ENCODE results near the gene ACAP3. TPM values are rescaled to one million over a fixed set of nuclear protein-coding genes. Genes with fewer than 3 reads are reported as not detected.
"Not testable (repeated sequence)": the region's sequence is repeated elsewhere in the genome, so short reads cannot be mapped to it uniquely, and the experiment has no call there.

The ACAP3 gene
- total and polyA plus RNA-seq, 10 of the 15 experiments (the other 5 are each of a cell fraction or from before 2014, with no cell fraction given): 0.05 to 34.2 (median 7.1) TPM

DNA sequence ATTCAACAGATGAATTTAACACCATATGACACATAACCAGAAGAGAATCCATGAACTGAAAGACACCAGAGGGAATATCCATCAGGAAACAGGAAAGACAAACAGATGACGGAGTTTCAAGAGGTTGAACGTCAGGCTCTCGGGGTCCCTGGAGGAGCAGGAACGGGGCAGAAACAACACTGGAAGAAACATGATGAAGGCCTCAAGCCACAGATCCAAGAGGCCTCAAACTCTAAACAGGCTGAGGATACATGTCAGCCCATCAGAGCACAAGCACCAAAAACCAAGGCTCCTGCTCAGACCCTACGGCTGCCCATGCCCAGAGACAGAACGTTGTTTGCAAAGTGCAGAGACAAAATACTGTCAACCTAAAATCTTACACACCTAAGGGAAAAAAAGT lies 9.7 kb upstream of the ACAP3 start (continued):
- no peak for TF ChIP-seq IKZF2 (IDR thresholded peaks at IDR 0.05)
- no peak for TF ChIP-seq PAX5 (IDR thresholded peaks at IDR 0.05; ENCODE audit: borderline replicate concordance, low read depth, low read length)
- no peak for TF ChIP-seq STAT1 (conservative IDR thresholded peaks at IDR 0.05)
- TF ChIP-seq SUPT20H (IDR thresholded peaks at IDR 0.05; ENCODE audit: borderline replicate concordance, control insufficient read depth, low read depth, low read length): no peak
- TF ChIP-seq, protein P1, sequence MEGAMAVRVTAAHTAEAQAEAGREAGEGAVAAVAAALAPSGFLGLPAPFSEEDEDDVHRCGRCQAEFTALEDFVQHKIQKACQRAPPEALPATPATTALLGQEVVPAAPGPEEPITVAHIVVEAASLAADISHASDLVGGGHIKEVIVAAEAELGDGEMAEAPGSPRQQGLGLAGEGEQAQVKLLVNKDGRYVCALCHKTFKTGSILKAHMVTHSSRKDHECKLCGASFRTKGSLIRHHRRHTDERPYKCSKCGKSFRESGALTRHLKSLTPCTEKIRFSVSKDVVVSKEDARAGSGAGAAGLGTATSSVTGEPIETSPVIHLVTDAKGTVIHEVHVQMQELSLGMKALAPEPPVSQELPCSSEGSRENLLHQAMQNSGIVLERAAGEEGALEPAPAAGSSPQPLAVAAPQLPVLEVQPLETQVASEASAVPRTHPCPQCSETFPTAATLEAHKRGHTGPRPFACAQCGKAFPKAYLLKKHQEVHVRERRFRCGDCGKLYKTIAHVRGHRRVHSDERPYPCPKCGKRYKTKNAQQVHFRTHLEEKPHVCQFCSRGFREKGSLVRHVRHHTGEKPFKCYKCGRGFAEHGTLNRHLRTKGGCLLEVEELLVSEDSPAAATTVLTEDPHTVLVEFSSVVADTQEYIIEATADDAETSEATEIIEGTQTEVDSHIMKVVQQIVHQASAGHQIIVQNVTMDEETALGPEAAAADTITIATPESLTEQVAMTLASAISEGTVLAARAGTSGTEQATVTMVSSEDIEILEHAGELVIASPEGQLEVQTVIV (IDR thresholded peaks at IDR 0.05; ENCODE audit: borderline replicate concordance, partially characterized antibody): no peak
- no peak for TF ChIP-seq LARP7 (IDR thresholded peaks at IDR 0.05)
- no peak for TF ChIP-seq NR2C1 (IDR thresholded peaks at IDR 0.05)
- TF ChIP-seq, protein P2, sequence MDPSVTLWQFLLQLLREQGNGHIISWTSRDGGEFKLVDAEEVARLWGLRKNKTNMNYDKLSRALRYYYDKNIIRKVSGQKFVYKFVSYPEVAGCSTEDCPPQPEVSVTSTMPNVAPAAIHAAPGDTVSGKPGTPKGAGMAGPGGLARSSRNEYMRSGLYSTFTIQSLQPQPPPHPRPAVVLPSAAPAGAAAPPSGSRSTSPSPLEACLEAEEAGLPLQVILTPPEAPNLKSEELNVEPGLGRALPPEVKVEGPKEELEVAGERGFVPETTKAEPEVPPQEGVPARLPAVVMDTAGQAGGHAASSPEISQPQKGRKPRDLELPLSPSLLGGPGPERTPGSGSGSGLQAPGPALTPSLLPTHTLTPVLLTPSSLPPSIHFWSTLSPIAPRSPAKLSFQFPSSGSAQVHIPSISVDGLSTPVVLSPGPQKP (IDR thresholded peaks at IDR 0.05; ENCODE audit: low read depth, low read length): no peak

DNA sequence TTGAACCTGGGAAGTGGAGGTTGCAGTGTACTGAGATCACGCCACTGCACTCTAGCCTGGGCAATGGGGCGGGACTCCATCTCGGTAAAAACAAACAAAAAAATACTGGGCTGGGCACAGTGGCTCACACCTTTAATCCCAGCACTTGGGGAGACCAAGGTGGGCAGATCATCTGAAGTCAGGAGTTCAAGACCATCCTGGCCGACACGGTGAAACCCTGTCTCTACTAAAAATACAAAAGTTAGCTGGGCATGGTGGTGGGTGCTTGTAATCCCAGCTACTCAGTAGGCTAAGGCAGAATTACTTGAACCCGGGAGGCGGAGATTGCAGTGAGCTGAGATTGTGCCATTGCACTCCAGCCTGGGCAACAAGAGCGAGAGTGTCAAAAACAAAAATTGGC lies 8.5 kb upstream of the ACAP3 start:
- H3K27ac ChIP-seq (ENCODE audit: control insufficient read depth, insufficient read depth); in situ Hi-C loops (cut with MboI); DNase-seq (ENCODE audit: low read depth, low spot score); SMC1A ChIA-PET (ENCODE audit: uncharacterized antibody, unreplicated experiment); POLR2A ChIA-PET; ATAC-seq; H3K4me2 ChIP-seq (ENCODE audit: control insufficient read depth, insufficient read depth); H4K20me1 ChIP-seq (ENCODE audit: control insufficient read depth, insufficient read depth); H3K27me3 ChIP-seq (replicated peaks in 1 of 2; ENCODE audit: control insufficient read depth in 2 of 2, insufficient read depth in 2 of 2, low read length in 1 of 2); H3K79me2 ChIP-seq (ENCODE audit: control insufficient read depth, insufficient read depth, low read length); FAIRE-seq; RAD21 ChIA-PET (ENCODE audit: unreplicated experiment); H3K9me3 ChIP-seq (replicated peaks; ENCODE audit: control insufficient read depth, insufficient read depth, low read length); intact Hi-C loops (cut with micrococcal nuclease; ENCODE audit: unreplicated experiment); H3K9ac ChIP-seq (ENCODE audit: control insufficient read depth, insufficient read depth, low read length); H2AFZ ChIP-seq (ENCODE audit: control insufficient read depth, low read depth, low read length); CTCF ChIA-PET; H3K4me1 ChIP-seq (ENCODE audit: control insufficient read depth, insufficient read depth, low read length); BruUV-seq (replicated peaks); H3K4me3 ChIP-seq: not testable (repeated sequence)
- peaks cover 3 to 41% of the 10 kb centered on the region in 2 experiments; a peak in 3 of 4 replicates for H3K36me3 ChIP-seq (ENCODE audit: control insufficient read depth in 2 of 2, insufficient read depth in 2 of 2, low read length in 1 of 2)
- 100% methylated on average over 8 of the region's 8 CpGs for WGBS (ENCODE audit: insufficient coverage, insufficient replicate concordance, low lambda C conversion rate, missing lambda C conversion rate)
